Mesenchymal stem cell (in vitro differentiated cells and primary cell): ENCODE results near the gene GIMAP8.

Source experiments
- DNase-seq: peaks from one replicate; pipeline ENCODE4 v3.0.0-alpha.2; 2013
- H2AFZ ChIP-seq: one replicate; pipeline ENCODE4 v1.6.1; 2013; ENCODE audit warnings: low read depth, mild to moderate bottlenecking, control low read depth, inconsistent platforms, low read length, moderate library complexity
- H2AK5ac ChIP-seq: 2 replicates; pipeline ENCODE4 v1.6.1; 2013; ENCODE audit warnings: low read length, moderate library complexity, mild to moderate bottlenecking, inconsistent platforms; ENCODE audit not compliant: severe bottlenecking
- H2BK120ac ChIP-seq: one replicate; pipeline ENCODE4 v1.6.1; 2013; ENCODE audit warnings: low read depth, mild to moderate bottlenecking, inconsistent platforms, low read length, moderate library complexity
- H2BK12ac ChIP-seq, 2 experiments: one replicate each; pipeline ENCODE4 v1.6.1; 2013; ENCODE audit warnings: inconsistent platforms in 2 of 2, low read length in 2 of 2, mild to moderate bottlenecking in 2 of 2, moderate library complexity in 2 of 2, control low read depth in 1 of 2
- H2BK15ac ChIP-seq: one replicate; pipeline ENCODE4 v1.6.1; 2013; ENCODE audit warnings: mild to moderate bottlenecking, low read depth, inconsistent platforms; ENCODE audit not compliant: poor library complexity, severe bottlenecking
- H2BK5ac ChIP-seq: 2 replicates; pipeline ENCODE4 v1.6.1; 2013; ENCODE audit warnings: low read depth, mild to moderate bottlenecking, low read length, control low read depth, inconsistent platforms; ENCODE audit not compliant: poor library complexity, severe bottlenecking
- H3K14ac ChIP-seq, 2 experiments: one replicate each; pipeline ENCODE4 v1.6.1; 2013; ENCODE audit warnings: inconsistent platforms in 2 of 2, low read length in 2 of 2, control low read depth in 1 of 2, mild to moderate bottlenecking in 1 of 2, moderate library complexity in 1 of 2
- H3K18ac ChIP-seq, 2 experiments: one replicate each; pipeline ENCODE4 v1.6.1; 2013; ENCODE audit warnings: inconsistent platforms in 2 of 2, low read length in 2 of 2, control low read depth in 1 of 2, low read depth in 1 of 2, mild to moderate bottlenecking in 1 of 2
- H3K23ac ChIP-seq, 2 experiments: one replicate each; pipeline ENCODE4 v1.6.1; 2013; ENCODE audit warnings: inconsistent platforms in 2 of 2, low read length in 2 of 2, mild to moderate bottlenecking in 2 of 2, moderate library complexity in 2 of 2, control low read depth in 1 of 2
- H3K27ac ChIP-seq: 2 replicates; pipeline ENCODE4 v1.5.1; 2013; ENCODE audit warnings: mild to moderate bottlenecking, moderate library complexity, low read length, control low read depth, inconsistent platforms; ENCODE audit not compliant: poor library complexity, severe bottlenecking
- H3K27me3 ChIP-seq, 2 experiments: 2 replicates each; pipeline versions ENCODE4 v1.6.1 to v1.7.0; 2013; ENCODE audit warnings: low read length in 2 of 2, mild to moderate bottlenecking in 2 of 2, moderate library complexity in 2 of 2, control low read depth in 1 of 2, inconsistent platforms in 1 of 2; ENCODE audit not compliant: control insufficient read depth in 1 of 2, insufficient read depth in 1 of 2
- H3K36me3 ChIP-seq, 2 experiments: 2 replicates each; pipeline versions ENCODE4 v1.6.1 to v1.7.0; 2013; ENCODE audit warnings: low read length in 2 of 2, control low read depth in 1 of 2, inconsistent platforms in 1 of 2, low read depth in 1 of 2, mild to moderate bottlenecking in 1 of 2; ENCODE audit not compliant: insufficient read depth in 2 of 2, control insufficient read depth in 1 of 2
- H3K4ac ChIP-seq, 2 experiments: one replicate each; pipeline ENCODE4 v1.6.1; 2013; ENCODE audit warnings: inconsistent platforms in 2 of 2, low read length in 2 of 2, mild to moderate bottlenecking in 2 of 2, moderate library complexity in 2 of 2, control low read depth in 1 of 2, low read depth in 1 of 2
- H3K4me1 ChIP-seq: 2 replicates; pipeline ENCODE4 v1.6.1; 2013; ENCODE audit warnings: low read depth, low read length, control low read depth; ENCODE audit not compliant: control insufficient read depth, insufficient read depth
- H3K4me2 ChIP-seq: 2 replicates; pipeline ENCODE4 v1.6.1; 2013; ENCODE audit warnings: low read length, mild to moderate bottlenecking, inconsistent platforms; ENCODE audit not compliant: poor library complexity, severe bottlenecking
- H3K4me3 ChIP-seq, 2 experiments: 2 replicates each; pipeline versions ENCODE4 v1.5.1 to v1.7.0; 2013; ENCODE audit warnings: low read length in 2 of 2, mild to moderate bottlenecking in 2 of 2, control low read depth in 1 of 2, low read depth in 1 of 2; ENCODE audit not compliant: insufficient read depth in 1 of 2
- H3K79me1 ChIP-seq: replicated peaks from 2 replicates; pipeline ENCODE4 v1.6.1; 2013; ENCODE audit warnings: mild to moderate bottlenecking, control low read depth, low read length, inconsistent platforms; ENCODE audit not compliant: poor library complexity, severe bottlenecking
- H3K9ac ChIP-seq: 2 replicates; pipeline ENCODE4 v1.7.0; 2013; ENCODE audit warnings: mild to moderate bottlenecking, low read length, moderate library complexity
- H3K9me3 ChIP-seq: 2 replicates; pipeline ENCODE4 v1.7.0; 2013; ENCODE audit warnings: mild to moderate bottlenecking, low read length; ENCODE audit not compliant: control insufficient read depth
- H4K8ac ChIP-seq: one replicate; pipeline ENCODE4 v1.6.1; 2013; ENCODE audit warnings: inconsistent platforms, mild to moderate bottlenecking, low read length, moderate library complexity
- H4K91ac ChIP-seq: one replicate; pipeline ENCODE4 v1.6.1; 2013; ENCODE audit warnings: mild to moderate bottlenecking, low read length, inconsistent platforms
- WGBS: methylation state at CpG from one replicate; pipeline ENCODE4 v1.1.7; 2013; ENCODE audit warnings: mixed read lengths; 5-methylcytosine and 5-hydroxymethylcytosine counted together

GIMAP8 gene

DNA sequence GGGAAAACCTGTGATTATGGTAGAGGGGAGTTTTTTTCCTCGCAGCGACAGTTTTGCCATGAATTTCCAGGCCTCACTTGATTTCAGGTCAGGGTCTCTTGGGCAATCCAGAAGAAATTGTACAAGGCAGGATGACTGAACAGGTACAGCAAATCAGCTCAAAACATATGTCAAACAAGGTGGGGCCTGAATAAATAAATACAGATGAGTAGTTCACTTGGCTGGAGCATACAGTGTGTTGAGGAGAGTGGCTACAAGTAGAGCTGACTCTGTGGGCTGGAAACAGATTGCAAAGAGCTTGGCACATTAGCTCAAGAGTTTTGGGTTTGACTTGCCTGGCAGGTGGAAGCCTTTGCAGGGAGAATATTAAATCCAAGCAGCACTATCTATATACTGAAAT, 15.0 kb downstream of the GIMAP8 start:
- Histone ChIP-seq H2BK15ac (no peak overlapping the region), H4K91ac (no peak overlapping the region), H3K18ac (no peak overlapping the region), H3K23ac (no peak overlapping the region), H3K36me3 (no peaks in the 10 kb centered on the region), H3K4me1 (no peaks in the 10 kb centered on the region), H3K79me1 (no peaks in the 10 kb centered on the region), H2AFZ (no peak overlapping the region), H3K4me3 (no peak overlapping the region), H2BK120ac (no peak overlapping the region), H2AK5ac (no peak overlapping the region), H3K4ac (no peak overlapping the region), H3K27me3 (peaks cover 0 to 6% of the 10 kb centered on the region in 2 experiments), H3K9me3 (peaks cover 17% of the 10 kb centered on the region), H3K9ac (no peak overlapping the region), H3K4me2 (no peak overlapping the region), H3K27ac (no peak overlapping the region), H4K8ac (no peak overlapping the region), H2BK5ac (no peak overlapping the region), H2BK12ac (no peak overlapping the region), H3K14ac (no peak overlapping the region)
- WGBS: 94% methylated on average over 2 of the region's 2 CpGs
- DNase-seq: no peak

DNA sequence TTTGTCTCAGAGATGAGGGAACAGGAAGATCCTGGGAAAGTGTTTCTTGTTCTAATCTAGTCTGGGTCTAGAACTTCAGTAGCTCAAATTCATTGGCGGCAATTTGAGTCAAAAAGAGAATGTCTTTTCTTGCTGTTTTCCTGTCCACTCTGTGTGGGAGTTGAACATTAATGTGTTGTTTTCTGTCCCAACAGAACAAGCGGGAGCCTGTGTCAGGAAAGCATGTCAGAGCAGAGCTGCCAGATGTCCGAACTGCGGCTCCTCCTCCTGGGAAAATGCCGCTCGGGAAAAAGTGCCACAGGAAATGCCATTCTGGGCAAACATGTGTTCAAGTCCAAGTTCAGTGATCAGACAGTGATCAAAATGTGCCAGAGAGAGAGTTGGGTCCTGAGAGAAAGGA, 16.0 kb downstream of the GIMAP8 start:
- DNase-seq: no peak
- Histone ChIP-seq H4K8ac (no peak overlapping the region), H3K36me3 (no peaks in the 10 kb centered on the region), H2AK5ac (no peak overlapping the region), H3K4me2 (no peak overlapping the region), H3K27ac (no peak overlapping the region), H3K4me1 (no peaks in the 10 kb centered on the region), H3K27me3 (peaks cover 0 to 6% of the 10 kb centered on the region in 2 experiments), H3K14ac (no peak overlapping the region), H2BK15ac (no peak overlapping the region), H3K9me3 (peaks cover 8% of the 10 kb centered on the region), H3K9ac (no peak overlapping the region), H2BK120ac (no peak overlapping the region), H3K18ac (no peak overlapping the region), H3K23ac (no peak overlapping the region), H3K4ac (no peak overlapping the region), H3K79me1 (no peaks in the 10 kb centered on the region), H4K91ac (no peak overlapping the region), H2AFZ (no peak overlapping the region), H2BK5ac (no peak overlapping the region), H3K4me3 (no peak overlapping the region), H2BK12ac (no peak overlapping the region)
- 90% methylated on average over 6 of the region's 6 CpGs for WGBS

GRCh38 chr7:150468241-150468640, 17.8 kb downstream of the GIMAP8 start:
- H3K9me3 ChIP-seq: no peaks in the 10 kb centered on the region
- WGBS: no CpG with 5 or more reads among the region's 3 CpGs

DNA sequence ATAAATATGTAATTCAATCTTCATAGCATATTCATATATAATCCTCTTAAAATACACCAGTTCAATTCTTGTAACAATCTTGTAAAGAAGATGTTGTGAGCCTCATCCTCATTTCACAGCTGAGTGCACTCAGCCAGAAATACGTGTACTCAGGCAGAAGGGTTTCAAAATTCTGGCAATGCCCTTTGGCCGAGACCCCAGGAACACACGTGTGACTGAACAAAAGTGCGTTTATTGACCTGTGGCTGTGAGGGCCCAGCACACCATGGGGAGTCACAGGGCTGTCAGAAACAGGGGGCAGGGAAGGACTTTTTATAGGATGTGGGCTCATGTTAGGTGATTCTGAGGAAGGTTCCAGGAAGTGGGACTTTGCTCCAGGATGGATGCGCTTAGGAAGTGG, 21.5 kb downstream of the GIMAP8 start:
- Histone ChIP-seq H3K4me3 (no peak overlapping the region), H3K9ac (no peak overlapping the region), H3K23ac (no peak overlapping the region), H2BK5ac (no peak overlapping the region), H3K4ac (no peak overlapping the region), H4K91ac (no peak overlapping the region), H3K27me3 (peaks cover 0 to 1% of the 10 kb centered on the region in 2 experiments), H2BK12ac (no peak overlapping the region), H3K4me1 (no peaks in the 10 kb centered on the region), H3K9me3 (no peaks in the 10 kb centered on the region), H2BK120ac (no peak overlapping the region), H2AFZ (no peak overlapping the region), H3K36me3 (no peaks in the 10 kb centered on the region), H4K8ac (no peak overlapping the region), H3K27ac (no peak overlapping the region), H3K4me2 (no peak overlapping the region), H3K18ac (no peak overlapping the region), H3K14ac (no peak overlapping the region), H3K79me1 (no peaks in the 10 kb centered on the region), H2AK5ac (no peak overlapping the region), H2BK15ac (no peak overlapping the region)
- WGBS: 80% methylated on average over 5 of the region's 5 CpGs
- no peak for DNase-seq

More at GRCh38 chr7:150468241-150468640, 17.8 kb downstream of the GIMAP8 start:
- DNase-seq: no peak
- H2BK12ac ChIP-seq: no peak overlapping the region
- no peaks in the 10 kb centered on the region for H3K4me1 ChIP-seq
- H2AFZ ChIP-seq: no peak overlapping the region
- H4K91ac ChIP-seq: no peak overlapping the region
- H3K18ac ChIP-seq: no peak overlapping the region
- no peak overlapping the region for H3K14ac ChIP-seq
- no peak overlapping the region for H3K4me3 ChIP-seq
- no peak overlapping the region for H4K8ac ChIP-seq
- H3K27me3 ChIP-seq: peaks cover 0 to 6% of the 10 kb centered on the region in 2 experiments
- H3K9ac ChIP-seq: no peak overlapping the region
- no peak overlapping the region for H2BK15ac ChIP-seq
- H3K79me1 ChIP-seq: no peaks in the 10 kb centered on the region
- H2AK5ac ChIP-seq: no peak overlapping the region
- H3K36me3 ChIP-seq: no peaks in the 10 kb centered on the region
- no peak overlapping the region for H3K4me2 ChIP-seq
- H2BK120ac ChIP-seq: no peak overlapping the region
- no peak overlapping the region for H2BK5ac ChIP-seq
- no peak overlapping the region for H3K23ac ChIP-seq
- no peak overlapping the region for H3K27ac ChIP-seq
- no peak overlapping the region for H3K4ac ChIP-seq
